NCI-H1105 (cell line): ENCODE data around the gene ST14.
"Not testable (repeated sequence)": the region's sequence is repeated elsewhere in the genome, so short reads cannot be mapped to it uniquely, and the experiment has no call there.

Source experiments
- DNase-seq: peaks from one replicate; lab custom pipeline; 2025; lab: John Stamatoyannopoulos, UW

The ST14 gene

GRCh38 chr11:130164221-130164570, 4.6 kb downstream of the ST14 start:
- no peak for DNase-seq

- no peak for DNase-seq
These were observed 6.2 kb downstream of the ST14 start for GRCh38 chr11:130165601-130166456.

- DNase-seq: no peak
These were observed 6.8 kb downstream of the ST14 start for GRCh38 chr11:130166457-130166784.

- no peak for DNase-seq
These were observed 7.6 kb downstream of the ST14 start for GRCh38 chr11:130167146-130167545.

- no peak for DNase-seq
These were observed 8.5 kb downstream of the ST14 start for GRCh38 chr11:130168105-130168504.

GRCh38 chr11:130170345-130170744, 10.8 kb downstream of the ST14 start:
- DNase-seq: no peak

- no peak for DNase-seq
These were observed 12.0 kb downstream of the ST14 start for GRCh38 chr11:130171534-130171933.

GRCh38 chr11:130172001-130172400, 12.4 kb downstream of the ST14 start:
- DNase-seq: not testable (repeated sequence)

GRCh38 chr11:130174642-130175041, 15.1 kb downstream of the ST14 start:
- DNase-seq: no peak

GRCh38 chr11:130175898-130176297, 16.3 kb downstream of the ST14 start:
- DNase-seq: no peak

GRCh38 chr11:130177782-130178181, 18.2 kb downstream of the ST14 start:
- DNase-seq: no peak

- DNase-seq: no peak
These were observed 19.1 kb downstream of the ST14 start for GRCh38 chr11:130178441-130179339.

- DNase-seq: no peak
These were observed 20.1 kb downstream of the ST14 start for GRCh38 chr11:130179396-130180306.

- DNase-seq: no peak
These were observed 20.9 kb downstream of the ST14 start for GRCh38 chr11:130180491-130180890.

- no peak for DNase-seq
These were observed 21.3 kb downstream of the ST14 start for GRCh38 chr11:130180896-130181294.

GRCh38 chr11:130181295-130182272, 22.0 kb downstream of the ST14 start:
- peak; percentile 94 for DNase-seq

- DNase-seq: no peak
These were observed 24.5 kb downstream of the ST14 start for GRCh38 chr11:130183878-130184610.

GRCh38 chr11:130187096-130187495, 27.5 kb downstream of the ST14 start:
- DNase-seq: no peak

GRCh38 chr11:130188047-130188446, 28.5 kb downstream of the ST14 start:
- no peak for DNase-seq
